KOPT-K1 (cell line): ENCODE results near the gene DIP2C.
"Not testable (repeated sequence)": the region's sequence is repeated elsewhere in the genome, so short reads cannot be mapped to it uniquely, and the experiment has no call there.

Experiments
- H3K27ac ChIP-seq: fragments of 200-600 bp; sonication (generic); 2 replicates; pipeline ENCODE4 v1.5.1; 2016; ENCODE audit warnings: antibody characterized with exemption, mild to moderate bottlenecking, low read depth, low read length; ENCODE audit not compliant: poor library complexity, severe bottlenecking
- H3K36me3 ChIP-seq: fragments of 200-600 bp; sonication (generic); 2 replicates; pipeline ENCODE4 v1.5.1; 2017; ENCODE audit warnings: antibody characterized with exemption, mild to moderate bottlenecking, low read length, moderate library complexity; ENCODE audit not compliant: insufficient read depth
- H3K9me3 ChIP-seq: fragments of 200-600 bp; sonication (generic); 2 replicates; pipeline ENCODE4 v1.5.1; 2017; ENCODE audit warnings: antibody characterized with exemption, low read length, mild to moderate bottlenecking; ENCODE audit not compliant: insufficient read depth, poor library complexity, severe bottlenecking

The DIP2C gene

DNA sequence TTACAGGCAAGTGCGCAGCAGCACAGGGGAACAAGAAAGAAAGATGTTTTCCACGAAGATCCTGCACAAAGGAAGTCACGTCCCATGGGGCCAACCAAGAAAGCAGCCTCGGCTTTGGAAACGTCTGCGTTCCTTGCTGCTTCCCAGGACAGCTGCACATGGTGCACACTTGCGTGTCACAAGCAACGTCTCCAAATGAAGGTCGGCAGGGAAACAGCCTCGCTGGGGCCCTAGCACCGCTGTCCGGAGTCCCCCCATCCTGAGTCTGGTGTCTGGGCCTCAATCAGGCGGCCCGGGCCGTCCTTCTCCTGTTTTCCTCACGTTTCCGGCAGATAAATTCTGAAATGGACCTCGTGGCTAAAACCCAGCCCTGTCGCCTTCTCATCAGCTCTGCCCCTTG, 206.2 kb downstream of the DIP2C start:
- Histone ChIP-seq H3K9me3 (no peaks in the 10 kb centered on the region), H3K27ac (no peak overlapping the region), H3K36me3 (no peaks in the 10 kb centered on the region)

DNA sequence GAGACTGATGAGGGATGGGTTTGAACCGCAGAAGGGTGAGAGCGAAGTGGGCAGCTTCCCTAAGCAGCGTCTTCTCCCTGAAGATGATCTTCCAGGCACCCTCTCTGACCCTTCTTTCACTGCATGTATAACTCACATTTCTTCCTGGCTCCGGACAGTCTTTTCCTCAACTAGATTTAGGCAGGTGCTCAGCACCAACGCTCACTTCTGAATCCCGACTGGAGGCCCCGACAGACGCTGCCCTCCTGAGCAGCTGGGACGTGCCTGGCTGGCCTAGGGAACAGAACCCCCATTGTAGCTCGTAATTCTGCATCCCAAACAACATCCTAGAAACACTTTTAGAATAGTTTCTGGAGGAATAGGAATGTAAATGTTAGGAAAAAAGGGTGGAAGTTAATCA, 206.6 kb downstream of the DIP2C start:
- Histone ChIP-seq H3K27ac (no peak overlapping the region), H3K36me3 (no peaks in the 10 kb centered on the region), H3K9me3 (no peaks in the 10 kb centered on the region)

DNA sequence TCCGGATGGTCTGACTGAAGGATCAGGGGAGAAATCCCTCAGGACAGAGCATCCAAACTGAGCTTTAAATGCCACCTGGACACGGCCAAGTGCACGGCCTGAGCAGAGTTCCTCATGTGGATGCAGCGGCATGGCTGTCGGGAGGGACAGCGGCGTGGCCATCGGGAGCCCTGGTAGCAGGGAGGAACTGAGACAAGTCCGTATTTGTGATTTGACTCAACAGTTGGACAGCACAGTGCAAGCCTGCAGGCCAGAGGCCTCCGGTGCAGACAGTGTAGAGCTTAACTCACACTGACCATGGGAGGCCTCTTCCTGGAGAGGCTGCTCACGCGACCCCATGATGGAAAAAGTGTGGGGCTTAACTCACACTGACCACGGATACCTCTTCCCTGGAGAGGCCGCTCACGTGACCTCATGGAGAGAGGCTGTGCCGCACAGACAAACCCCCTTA, 207.4 kb downstream of the DIP2C start:
- Histone ChIP-seq H3K27ac (no peak overlapping the region), H3K9me3 (no peaks in the 10 kb centered on the region), H3K36me3 (no peaks in the 10 kb centered on the region)

DNA sequence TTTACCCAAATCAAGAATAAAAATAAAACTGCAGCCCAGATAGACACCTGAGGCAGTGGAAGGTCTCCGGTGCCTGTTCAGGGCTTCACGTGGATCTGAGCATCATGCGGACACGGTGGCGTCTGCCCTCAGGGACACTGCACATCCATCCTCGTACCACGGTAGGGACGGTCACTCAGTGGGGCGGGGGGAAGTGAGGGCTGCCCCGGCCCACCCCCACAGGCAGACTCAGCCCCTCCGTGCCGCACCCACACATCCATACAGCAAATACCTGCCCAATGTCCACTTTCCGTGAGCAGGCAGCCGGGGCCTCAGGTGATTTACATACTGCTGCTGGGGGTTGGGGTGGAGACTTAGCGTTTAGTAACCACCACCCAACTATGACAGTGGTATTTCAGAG, 207.8 kb downstream of the DIP2C start:
- Histone ChIP-seq H3K9me3 (no peaks in the 10 kb centered on the region), H3K36me3 (no peaks in the 10 kb centered on the region), H3K27ac (no peak overlapping the region)

DNA sequence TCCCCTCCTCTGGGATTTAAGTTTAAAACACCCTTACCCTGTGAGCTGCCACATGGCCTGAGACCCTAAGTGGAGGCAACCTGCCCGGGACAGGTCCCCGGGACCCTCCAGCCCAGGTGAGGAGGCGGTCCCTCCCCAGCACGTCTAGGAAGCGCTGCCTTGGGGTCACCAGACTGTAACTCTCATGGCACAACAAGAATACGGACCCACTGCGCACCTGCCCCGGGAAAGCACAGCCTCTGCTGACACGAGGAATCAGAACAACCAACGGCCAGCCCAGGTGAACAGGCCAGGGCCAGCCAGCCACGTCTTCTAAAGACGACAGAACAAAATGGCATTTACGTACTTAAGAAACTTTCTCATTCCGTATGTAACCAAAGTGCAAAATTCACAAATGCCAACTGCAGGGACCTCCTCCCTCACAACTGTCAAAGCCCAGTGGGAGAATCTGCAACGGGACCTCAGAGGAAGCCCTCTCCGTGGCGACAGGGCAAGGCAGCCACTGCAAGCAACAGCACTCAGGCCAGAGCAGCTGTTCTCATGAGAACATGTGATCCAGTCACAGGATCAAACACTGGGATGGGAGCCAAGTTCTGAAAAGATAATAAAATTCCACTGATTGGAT, 208.4 kb downstream of the DIP2C start:
- no peaks in the 10 kb centered on the region for H3K9me3 ChIP-seq
- no peaks in the 10 kb centered on the region for H3K36me3 ChIP-seq
- H3K27ac ChIP-seq, result no peak overlapping the region

DNA sequence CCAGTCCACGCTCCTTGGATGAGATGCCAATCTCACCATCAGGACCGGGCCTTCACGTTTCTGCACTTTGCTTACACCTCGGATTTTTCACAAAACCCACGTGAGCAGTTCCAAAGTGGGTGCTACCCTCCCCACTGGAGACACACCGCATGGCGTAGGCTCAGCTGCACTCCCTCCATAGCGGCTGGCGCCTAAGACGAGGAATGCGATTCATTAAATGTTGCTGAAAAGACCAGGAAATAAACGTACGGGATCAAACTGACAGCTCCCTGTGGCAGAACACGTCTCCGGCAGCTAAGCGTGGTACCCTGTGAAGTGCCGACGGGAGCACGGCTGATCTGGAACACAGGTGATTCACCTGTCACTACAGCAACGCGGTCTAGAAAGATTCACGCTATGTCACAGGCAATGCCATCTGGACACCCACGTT, 209.0 kb downstream of the DIP2C start:
- Histone ChIP-seq H3K9me3 (no peaks in the 10 kb centered on the region), H3K36me3 (no peaks in the 10 kb centered on the region), H3K27ac (no peak overlapping the region)

DNA sequence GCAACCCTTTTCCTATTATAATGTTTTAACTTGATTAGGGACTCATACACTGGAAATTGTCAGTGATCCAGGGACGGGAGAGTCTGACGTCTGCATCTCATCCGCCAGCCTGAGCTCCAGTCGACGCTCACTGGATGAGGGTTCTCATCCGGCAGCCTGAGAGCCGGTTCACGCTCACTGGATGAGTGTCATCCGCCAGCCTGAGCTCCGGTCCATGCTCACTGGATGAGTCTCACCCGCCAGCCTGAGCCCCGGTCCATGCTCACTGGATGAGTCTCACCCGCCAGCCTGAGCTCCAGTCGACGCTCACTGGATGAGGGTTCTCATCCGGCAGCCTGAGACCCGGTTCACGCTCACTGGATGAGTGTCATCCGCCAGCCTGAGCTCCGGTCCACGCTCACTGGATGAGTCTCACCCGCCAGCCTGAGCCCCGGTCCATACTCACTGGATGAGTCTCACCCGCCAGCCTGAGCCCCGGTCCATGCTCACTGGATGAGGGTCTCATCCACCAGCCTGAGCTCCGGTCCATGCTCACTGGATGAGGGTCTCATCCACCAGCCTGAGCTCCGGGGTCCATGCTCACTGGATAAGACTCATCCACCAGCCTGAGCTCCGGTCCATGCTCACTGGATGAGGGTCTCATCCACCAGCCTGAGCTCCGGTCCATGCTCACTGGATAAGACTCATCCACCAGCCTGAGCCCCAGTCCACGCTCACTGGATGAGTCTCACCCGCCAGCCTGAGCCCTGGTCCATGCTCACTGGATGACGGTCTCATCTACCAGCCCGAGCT, 209.6 kb downstream of the DIP2C start:
- H3K9me3 ChIP-seq, H3K27ac ChIP-seq, H3K36me3 ChIP-seq: not testable (repeated sequence)

DNA sequence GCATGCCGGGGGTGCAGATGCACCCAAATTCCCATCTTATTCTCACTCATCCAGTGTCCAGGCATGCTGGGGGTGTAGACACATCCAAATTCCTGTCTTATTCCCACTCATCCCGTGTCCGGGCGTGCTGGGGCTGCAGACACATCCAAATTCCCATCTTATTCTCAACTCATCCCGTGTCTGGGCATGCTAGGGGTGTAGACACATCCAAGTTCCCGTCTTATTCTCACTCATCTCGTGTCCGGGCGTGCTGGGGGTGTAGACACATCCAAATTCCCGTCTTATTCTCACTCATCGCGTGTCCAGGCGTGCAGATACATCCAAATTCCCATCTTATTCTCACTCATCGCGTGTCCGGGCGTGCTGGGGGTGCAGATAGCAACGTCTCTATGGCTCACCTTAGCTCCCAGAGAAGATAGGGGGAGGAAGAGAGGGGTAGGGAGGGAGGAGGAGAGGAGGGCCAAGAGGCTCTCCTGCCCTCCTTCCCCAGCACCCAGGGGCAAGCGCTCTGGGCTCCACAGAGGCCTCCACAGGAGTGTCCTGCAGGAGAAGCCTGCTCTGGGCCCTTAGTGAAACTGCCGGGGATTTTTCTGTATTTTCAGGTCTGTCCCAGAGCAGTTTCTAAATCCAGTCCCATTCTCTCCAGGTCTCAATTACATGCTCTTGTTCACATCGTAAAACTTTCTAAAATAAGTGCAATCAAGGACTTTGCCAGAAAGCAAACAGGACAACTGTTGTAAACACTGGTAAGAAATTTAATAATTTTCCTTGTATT, 210.8 kb downstream of the DIP2C start:
- H3K27ac ChIP-seq, result no peak overlapping the region
- no peaks in the 10 kb centered on the region for H3K36me3 ChIP-seq
- H3K9me3 ChIP-seq, result no peaks in the 10 kb centered on the region

DNA sequence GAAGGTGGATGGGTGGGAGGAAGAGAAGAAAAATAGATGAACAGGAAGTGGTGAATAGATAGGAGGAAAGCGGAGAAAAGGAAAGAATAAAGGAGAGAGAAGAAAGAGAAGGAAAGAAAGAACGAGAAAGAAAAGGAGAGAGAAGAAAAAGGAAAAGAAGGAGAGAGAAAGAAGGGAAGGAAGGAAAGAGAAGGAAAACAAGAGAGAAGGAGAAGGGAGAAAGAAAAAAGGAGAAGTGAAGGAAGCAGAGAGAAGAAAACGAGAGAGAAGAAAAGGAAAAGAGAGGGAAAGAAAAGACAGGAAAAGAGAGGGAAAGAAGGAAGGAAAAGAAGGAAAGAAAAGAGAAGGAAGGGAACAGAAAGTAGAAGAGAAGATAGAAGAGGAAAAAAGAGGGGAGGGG, 211.8 kb downstream of the DIP2C start:
- no peak overlapping the region for H3K27ac ChIP-seq
- H3K36me3 ChIP-seq, result no peaks in the 10 kb centered on the region
- no peaks in the 10 kb centered on the region for H3K9me3 ChIP-seq

DNA sequence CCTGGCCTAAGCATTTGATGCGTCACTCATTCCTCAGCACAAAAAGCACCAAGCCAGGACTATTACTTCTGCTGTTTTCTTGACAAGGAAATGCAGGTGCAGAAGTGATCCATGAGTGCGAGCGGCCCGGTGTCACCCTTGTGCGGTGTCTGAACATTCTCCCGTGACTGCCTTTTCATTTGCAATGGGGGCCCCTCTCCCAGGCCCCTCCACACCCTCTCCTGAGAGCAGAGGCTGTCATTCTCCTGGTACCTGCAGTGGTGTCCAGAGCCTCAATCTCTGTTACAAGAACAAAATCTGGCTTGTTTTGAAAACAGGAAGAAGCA, 213.1 kb downstream of the DIP2C start:
- Histone ChIP-seq H3K36me3 (no peaks in the 10 kb centered on the region), H3K27ac (no peak overlapping the region), H3K9me3 (no peaks in the 10 kb centered on the region)

DNA sequence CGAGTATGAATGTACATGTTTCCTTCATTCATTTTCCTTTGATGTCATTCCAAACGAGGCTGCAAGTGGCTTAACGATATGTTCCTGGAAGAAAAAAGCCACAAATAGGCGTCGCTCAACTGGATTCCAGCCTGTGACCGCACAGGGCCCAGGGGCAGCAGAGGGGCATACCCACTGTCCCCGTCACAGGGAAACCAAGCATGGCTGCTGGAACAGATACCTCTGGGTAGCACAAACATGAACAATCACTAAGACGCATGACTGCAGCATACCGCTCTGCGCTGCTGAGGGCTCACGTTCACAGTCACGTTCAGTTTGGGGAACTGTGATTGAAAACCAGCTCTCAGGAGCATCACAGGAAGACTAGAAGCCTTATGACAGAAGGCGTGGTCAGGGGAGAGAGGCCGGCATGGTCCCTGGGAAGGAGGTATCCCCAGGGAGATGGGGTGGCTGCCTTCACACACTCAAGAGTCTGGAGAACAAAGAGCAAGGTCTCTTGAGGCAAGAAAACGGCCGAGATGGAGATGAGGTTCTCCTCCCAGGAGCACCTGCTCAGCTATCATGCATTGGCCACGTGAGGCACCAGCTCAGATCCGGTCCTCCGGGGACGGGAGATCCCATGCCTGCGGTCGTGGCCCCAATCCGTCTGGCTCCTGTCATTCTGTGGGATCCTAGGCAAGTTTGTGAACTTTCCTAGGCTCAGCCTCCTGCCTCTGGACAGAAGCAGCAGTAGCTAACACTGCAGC, 213.6 kb downstream of the DIP2C start:
- no peaks in the 10 kb centered on the region for H3K36me3 ChIP-seq
- H3K27ac ChIP-seq, result no peak overlapping the region
- H3K9me3 ChIP-seq, result no peaks in the 10 kb centered on the region

DNA sequence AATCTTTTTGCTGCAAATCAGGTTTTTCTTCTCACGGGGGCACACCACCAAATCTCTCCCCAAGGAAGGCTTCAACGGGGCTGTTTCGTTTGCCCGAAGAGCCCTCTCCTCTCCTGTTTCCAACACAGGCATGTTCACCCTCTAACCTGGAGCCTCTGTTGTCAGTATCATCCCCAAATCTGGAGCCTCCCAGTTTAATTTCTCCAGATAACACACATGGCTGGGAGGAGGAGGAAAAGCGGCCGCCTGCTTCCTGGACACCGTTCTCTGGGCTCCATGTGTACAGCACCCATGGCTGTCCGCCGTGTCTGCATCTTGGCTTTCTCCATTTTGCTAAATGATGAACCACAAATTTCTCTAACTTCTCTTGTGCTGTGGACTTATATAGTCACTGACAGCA, 214.5 kb downstream of the DIP2C start:
- Histone ChIP-seq H3K9me3 (no peaks in the 10 kb centered on the region), H3K36me3 (no peaks in the 10 kb centered on the region), H3K27ac (no peak overlapping the region)

DNA sequence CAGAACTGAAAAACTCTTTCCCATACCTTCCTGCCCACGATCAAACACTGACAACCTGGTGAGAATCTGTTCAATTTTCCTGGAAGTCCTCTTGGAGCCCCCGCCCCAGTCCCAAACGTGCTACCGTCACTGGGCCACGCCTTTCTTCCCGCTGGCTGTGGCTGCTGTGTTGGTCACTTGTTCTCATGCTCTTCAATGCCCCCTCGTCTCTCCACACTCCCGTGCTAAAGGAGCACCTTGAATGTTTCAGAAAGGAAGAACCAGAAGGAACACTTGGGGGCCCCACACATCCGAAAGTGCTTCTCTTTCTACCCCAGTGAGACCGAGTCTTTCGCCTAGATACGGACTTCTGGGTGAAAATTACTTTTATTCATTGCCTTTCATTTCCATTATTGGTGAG, 215.1 kb downstream of the DIP2C start:
- H3K36me3 ChIP-seq, result no peaks in the 10 kb centered on the region
- H3K9me3 ChIP-seq, result no peaks in the 10 kb centered on the region
- H3K27ac ChIP-seq, result no peak overlapping the region

DNA sequence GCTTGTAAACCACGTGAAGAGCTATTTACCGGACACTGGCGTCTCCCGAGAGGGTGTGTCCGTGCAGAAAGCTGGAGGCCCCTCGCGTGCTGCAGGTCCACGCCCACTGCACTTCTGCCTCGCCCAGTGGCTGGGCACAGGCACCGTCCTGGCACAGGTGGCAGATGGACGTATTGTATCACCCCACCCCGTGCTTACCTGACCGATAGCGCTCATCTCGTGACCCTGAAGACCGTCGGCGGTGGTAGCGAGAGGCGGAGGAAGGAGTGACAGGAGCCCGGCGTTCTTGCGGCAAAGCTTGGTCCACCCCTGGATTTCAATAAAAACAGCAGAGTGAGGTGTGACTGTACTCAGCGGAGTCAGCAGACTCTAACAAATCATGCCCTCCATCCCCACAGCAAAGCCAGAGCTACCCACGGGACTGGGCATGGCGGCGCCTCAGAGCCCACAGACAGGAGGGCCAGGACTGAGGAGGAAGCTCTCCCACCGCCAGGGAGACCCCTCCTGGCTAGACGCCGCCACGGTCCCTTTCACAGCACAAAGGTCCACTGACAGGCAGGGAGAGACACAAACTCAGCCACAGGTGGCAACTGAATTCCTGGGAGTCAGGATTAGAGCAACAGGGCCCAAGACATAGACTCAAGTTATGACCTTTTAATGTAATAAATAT, 217.1 kb downstream of the DIP2C start:
- Histone ChIP-seq H3K9me3 (no peaks in the 10 kb centered on the region), H3K36me3 (no peaks in the 10 kb centered on the region)

More for the DNA sequence above, 217.1 kb downstream of the DIP2C start:
- no peak overlapping the region for H3K27ac ChIP-seq
